Measurements from ENCODE around the gene ADPGK. TPM values are rescaled to one million over a fixed set of nuclear protein-coding genes. Genes with fewer than 3 reads are reported as not detected.
A peak's percentile ranks its signal among the peaks of the same experiment; 100 is the strongest.
"Not testable (repeated sequence)": the region's sequence is repeated elsewhere in the genome, so short reads cannot be mapped to it uniquely, and the experiment has no call there.

The ADPGK gene
- total RNA-seq (2014; rRNA removed; shearing (Covaris generic)) = 100 and 104 TPM in 2 replicates

DNA sequence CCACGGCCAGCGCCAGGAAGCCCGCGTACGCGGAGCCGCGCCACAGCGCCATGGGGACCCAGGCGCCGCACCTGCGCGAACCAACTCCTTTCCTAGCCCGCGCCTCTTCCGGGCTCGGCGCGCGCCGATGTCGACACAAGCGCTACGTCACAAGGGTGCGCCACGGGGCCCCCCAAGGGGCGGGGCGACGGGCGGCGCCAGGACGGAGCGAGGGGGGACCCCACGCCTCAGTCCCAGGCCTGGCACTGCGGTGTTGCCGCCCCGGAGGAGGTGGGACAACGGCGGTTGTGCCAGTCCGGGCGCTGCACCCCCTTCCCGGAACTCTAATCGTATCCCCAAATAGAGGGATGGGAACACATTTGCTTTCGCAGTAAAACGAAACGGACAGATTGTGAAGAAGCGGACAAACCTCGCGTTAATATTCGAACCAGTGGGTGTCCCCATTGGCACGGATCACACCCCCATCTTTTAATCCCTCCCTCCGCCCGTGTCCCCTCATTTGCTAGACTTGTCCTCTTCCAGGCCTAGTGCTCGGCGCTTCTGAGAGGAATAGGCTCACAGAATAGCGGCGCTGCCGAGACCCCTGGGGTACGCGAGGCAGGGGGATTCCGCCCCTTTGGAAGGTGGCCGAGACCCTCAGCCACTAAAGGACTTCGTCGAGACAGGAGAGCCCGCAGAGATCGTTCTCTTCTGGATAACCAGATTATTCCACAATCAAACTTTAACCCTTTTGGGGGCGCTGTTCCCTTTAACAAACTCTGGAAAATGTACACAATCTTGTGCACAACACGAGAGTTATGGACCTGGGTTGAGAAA is at the start of gene ADPGK:
ADPGK (minus strand) TSS at position 119 of the 816 bp plus-strand sequence; CDS start at position 52, 67 bp downstream.
- DNase-seq (ENCODE audit: low spot score) = peak; percentile 89

DNA sequence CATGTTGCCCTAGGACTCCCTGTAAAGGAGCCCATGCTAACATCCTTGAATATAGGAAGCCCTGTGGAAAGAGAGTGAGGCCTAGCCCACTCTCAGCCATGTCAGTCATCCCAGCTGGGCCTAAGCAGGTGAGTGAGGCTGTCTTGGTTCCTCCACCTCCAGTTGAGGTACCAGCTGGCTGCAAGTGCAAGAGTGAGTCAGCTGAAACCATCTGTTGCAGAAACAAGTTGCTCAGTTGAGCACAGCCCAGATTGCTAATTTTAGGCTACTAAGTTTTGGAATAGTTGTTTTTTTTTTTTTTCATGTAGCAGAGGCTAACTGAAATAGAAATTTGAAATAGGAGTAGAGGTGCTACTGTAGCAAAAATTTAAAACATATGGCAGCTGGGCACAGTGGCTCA is 43.7 kb upstream of the ADPGK start:
- no peak for DNase-seq (ENCODE audit: low spot score)

DNA sequence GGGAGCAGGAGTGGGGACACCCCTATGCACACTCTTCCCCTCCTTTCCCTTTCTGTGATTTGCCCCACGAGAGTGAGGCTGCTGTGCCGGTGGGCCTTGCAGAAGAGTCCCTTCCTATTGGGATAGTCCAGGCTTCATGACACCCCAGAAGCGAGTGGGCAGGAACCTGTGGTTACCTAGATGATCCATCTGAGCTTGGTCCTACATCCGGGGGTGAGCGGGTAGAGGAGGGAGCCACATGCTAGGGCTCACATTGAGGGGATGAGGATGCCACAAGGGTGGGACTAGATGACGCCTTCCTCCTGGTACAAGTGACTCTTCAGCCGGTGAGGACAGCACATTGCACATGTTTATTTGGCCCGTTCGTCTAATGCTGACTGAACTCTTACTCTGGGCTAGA is 43.1 kb upstream of the ADPGK start:
- DNase-seq (ENCODE audit: low spot score) = no peak

DNA sequence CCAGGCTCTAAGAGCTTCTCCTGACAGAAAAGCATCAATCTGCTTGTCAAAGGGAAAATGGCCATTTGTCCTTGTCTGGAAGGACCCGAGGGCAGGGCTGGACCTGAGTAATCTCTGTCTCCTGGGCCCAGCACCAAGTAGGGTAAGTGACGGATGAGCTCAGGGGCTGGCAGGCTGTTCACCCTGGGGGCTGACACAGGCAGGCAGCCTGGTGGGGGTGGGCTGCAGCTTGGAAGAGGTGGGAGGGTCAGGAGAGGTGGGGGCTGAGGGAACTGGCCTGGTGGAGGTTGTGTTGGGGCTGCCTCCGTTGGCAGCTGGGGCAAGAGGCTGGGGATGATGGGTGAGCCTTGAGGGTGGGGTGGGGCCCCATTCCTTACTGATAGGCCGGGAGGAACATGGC is 42.3 kb upstream of the ADPGK start:
- DNase-seq (ENCODE audit: low spot score) = no peak

DNA sequence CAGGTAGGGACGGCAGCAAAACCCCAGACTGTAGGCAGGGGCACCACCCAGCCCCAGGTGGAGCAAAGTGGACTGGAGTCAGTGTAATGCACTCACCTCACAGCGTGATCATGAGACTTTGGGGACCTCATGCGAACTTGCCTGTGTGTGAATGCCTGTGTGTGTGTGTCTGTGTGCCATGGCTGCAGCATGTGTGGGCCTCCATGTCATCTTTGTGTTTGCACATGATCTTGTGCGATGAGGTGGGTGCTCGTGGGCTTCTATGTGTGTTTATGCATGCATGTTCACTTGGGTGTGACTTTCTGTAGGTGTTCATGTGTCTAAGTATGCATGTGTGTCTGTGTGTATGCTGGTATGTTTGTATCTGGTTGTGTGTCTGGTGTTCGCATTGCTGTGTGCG is 41.2 kb upstream of the ADPGK start:
- DNase-seq (ENCODE audit: low spot score) = no peak

DNA sequence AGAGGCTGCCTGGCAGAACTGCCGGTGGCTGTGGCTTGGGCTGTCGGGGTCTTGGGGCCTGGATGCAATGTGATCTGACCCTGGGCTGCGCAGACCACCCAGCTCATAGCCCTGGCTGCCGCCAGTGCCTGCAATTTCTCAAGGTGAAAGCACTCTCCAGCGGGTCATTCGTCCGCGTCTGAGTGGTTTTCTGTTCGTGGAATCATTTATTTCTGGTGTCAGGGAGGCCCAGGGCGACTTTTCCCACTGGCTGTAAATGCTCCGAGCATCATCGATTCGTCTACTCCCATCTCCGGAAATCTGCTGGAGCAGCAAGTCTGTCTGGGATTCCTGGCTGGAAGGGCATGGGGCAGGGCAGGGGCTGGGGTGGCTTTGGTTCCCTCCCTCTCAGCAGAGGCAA is 40.6 kb upstream of the ADPGK start:
- DNase-seq (ENCODE audit: low spot score) = no peak

DNA sequence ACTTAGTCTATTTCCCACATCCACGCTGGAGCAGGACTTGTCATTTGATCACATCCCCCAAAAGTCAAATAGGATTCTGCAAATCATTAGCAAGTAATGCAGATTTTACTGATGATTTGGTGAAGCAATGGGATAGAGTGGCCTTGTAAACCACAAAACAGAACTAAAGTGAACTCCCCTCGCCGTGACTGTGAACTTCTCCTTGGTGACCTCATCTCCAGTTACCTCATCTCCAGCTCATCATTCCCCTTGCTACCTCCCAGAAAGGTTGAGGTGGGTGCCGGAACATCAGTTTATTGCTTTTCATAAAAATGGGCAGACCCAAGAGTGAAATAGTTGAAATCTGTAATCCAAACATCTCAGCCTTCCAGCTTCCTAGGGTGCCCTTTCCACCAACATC is 36.7 kb upstream of the ADPGK start:
- DNase-seq (ENCODE audit: low spot score) = no peak

DNA sequence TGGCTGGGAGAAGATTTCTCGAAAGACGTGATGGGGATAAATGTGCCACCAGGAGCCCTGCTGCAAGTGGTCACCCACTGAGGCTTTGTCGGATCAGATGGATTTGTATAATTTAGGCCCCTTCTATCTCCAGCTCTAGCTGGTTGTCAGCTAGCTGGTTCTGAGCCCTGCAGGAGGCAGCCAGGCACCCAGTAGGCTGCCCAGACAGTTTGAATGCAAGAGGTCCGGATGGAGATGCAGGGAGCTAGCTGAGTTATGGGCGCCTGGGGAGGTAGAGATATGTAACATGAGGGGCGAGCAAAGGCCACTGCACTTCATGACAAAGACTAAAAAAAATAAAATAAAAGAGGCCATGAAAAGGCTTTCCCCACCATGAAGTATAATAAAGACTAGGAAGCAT is 35.1 kb upstream of the ADPGK start:
- no peak for DNase-seq (ENCODE audit: low spot score)

DNA sequence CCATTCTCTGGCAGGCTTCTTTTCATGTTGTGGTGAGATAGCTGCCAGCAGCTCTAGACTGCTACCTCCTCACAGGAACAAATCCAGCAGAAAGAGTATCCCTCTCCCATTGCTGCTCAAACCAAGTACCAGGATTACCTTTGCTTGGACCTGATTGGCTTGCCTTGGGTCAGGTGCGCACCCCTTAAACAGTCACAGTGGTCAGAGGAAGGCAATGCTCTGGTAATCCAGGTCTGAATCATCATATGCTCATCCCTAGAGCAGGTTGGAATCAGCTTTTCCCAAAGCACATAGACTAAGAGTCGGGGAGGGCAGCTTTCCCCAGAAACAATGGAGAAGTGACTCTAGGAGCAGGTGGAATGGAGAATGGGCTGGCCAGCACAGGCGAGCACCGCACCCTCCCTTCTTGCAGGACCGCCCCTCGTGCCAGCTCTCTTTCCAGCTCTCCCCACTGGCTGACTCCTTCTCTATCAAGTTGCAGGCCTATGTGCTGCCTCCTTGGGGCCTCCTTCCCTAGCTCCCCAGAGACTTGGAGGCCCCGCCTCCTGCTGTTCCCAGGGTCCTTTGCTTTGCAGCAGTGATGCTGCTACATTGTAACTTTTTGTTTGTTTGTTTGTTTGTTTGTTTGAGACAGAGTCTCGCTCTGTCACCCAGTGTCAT is 29.9 kb upstream of the ADPGK start:
- no peak for DNase-seq (ENCODE audit: low spot score)

DNA sequence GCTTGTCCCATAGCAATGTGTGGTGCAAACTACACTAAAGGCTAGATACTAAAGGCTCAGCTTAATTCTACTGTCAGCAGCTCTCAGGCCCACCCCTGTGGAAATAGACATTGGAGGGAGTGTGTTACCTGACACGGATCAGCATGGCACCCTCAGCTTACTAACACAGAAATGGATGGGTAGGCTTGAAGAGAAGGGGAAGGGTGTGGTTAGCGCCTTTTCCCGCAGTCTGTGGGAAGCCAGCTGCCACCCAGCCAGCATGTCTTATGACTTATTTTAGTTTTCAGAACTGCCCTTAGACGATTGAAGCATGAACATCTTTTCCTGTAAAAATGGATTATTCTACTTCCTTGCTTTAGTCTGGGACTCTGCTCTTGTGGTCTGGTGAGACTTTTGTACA is 25.8 kb upstream of the ADPGK start:
- no peak for DNase-seq (ENCODE audit: low spot score)

DNA sequence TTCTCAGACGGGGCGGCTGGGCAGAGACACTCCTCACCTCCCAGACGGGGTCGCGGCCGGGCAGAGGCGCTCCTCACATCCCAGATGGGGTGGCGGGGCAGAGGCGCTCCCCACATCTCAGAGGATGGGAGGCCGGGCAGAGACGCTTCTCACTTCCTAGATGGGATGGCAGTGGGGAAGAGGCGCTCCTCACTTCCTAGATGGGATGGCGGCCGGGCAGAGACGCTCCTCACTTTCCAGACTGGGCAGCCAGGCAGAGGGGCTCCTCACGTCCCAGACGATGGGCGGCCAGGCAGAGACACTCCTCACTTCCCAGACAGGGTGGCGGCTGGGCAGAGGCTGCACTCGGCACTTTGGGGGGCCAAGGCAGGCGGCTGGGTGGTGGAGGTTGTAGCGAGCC is 23.8 kb upstream of the ADPGK start:
- DNase-seq (ENCODE audit: low spot score) = not testable (repeated sequence)

DNA sequence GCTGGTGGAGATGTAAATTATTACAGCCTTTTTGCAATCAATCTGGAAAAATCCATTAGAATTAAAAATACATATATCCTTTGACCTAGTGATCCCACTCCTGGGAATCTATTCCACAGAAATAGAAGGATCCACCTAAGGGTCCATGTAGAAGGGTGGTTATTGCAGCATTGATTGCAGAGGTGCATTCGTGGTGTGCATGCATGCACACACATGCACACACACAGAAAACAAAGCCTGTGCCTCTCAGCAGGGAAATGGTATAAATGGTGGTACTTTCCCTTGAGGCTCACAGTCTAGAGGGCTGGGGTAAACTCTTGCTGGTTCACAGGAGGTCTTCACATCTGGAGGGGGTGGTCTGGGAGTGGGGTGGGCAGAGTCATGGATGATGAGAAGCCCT is 19.4 kb upstream of the ADPGK start:
- no peak for DNase-seq (ENCODE audit: low spot score)

DNA sequence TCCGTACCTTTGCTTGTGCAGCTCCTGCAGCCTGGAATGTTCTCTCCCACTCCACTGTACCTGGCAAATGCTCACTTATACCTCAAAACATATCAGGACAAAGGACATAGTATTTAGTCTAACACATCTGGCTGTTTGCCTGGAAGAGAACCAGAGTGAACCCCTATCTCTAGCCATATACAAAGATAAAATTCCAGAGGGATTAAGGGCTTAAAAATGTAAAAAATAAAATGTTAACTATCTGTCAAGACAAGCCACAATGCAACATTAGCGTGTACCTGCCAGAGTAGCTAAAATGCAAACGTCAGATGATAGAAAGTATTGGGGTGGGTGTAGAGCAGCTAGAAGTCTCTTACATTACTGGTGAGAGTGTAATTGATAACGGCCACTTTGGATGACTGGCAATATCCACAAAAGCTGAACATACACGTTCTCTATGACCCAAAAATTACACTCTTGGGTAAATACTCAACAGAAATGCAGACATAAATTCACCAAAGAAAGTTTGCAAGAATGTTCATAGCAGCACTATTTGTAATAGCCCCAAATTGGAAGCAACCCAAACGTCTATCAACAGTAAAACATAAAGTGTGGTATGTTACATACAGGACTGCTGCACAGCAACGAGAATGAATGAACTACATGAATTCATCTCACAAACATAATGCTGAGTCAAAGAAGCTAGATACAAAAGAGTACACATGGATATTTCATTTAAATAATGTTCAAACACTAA is 18.2 kb upstream of the ADPGK start:
- DNase-seq (ENCODE audit: low spot score) = no peak

DNA sequence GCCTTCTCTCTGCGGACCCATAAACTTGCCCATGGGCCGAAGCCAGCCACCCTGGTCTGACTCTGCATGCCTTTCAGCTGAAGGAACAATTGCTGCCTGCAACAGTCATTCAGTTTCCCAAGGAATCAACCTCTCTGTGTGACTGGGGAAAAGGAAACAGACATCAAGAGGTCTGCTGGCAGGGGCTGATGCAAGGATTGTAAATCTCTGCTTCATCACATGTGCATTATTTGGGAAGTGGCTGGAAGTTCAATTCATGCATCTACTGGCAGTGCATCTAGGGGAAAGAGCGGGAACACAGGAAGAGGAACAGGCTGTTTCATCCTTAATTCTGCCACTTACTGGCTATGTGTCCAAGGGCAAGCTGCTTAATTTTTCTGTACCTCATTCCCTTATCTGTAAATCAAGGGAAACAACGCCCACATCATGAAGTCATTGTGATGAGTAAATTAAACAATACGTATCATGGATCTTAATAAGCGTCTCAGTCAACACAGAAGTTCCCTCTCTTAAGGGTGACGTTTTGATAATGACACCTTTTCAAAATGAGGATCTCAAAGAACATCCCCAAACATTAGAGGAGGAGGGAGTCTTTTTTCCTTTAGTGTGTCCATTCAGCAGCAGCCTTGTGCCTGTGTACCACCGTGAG is 17.4 kb upstream of the ADPGK start:
- peak; percentile 23 for DNase-seq (ENCODE audit: low spot score)

DNA sequence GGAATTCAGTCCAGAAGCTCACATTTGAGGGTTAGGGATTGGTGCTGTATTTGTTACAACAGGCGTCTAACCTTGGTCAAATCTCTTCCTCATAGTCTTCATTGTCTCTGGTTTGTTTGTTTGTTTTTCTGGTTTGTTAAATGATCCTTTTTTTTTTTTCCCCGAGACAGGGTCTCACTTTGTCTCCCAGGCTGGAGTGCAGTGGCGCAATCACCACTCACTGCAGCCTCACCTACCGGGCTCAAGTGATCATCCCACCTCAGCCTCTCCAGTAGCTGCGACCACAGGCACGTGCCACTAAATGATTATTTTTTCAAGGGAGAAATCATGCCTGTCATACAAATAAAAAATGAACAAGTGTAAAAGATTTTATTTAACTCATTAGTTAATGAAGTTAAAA is 14.3 kb upstream of the ADPGK start:
- DNase-seq (ENCODE audit: low spot score) = no peak

DNA sequence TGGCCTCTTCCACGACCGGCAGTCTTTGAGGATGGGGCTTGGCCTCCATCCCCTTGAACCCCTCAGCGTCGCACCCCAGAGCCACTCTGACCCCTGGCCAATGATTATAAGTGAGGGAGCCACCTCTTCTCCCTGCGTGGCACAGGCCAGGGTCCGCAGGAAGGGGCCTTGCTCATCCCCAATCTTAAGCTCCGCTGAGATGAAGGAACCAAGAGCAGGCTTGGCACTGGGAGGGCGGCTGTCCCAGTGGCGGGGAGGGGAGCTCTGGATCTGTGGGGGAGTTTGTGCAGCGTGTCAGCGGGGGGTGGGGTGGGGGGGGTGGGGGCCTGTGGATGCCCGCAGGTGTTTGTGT is 13.8 kb upstream of the ADPGK start:
- no peak for DNase-seq (ENCODE audit: low spot score)

DNA sequence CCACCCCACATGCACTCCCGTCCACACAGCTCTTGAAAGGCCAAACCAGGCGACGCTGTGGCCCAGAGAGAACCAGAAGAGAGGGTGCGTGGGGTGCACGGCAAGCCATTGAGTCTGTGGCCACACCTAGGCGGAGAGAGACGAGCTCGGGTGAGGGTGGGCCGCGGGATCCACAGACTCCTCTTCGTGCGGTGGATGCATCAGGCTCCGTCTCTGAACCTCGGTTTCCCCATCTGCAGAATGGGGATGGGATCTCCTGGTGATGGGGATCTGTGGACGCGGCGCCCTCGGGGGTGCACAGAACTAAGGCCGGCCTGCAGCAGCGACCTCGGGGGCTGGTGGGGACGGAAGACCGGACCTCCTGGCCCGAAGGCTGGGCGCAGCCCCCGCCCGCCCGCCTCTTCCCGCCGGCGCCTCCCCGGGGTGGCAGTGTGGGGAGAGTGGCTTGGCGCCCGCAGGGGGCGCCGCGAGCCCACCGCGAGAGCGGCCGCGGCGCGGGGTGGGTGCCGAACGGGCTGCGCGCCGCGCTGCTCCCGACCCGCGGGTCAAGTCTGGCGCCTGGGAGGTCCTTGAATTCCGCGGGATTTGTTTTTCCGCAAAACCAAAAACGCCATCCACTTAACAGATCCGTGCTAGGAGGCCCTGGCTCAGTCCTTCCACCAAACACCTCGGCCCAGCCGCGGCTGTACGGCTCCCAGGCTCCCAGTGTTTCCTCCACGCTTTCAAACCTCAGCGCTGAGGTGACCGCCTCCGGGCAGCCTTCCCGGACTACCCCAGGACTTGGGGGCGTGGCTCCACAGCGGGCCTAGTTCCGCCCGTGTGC is 13.2 kb upstream of the ADPGK start:
- DNase-seq (ENCODE audit: low spot score) = peak; percentile 42

DNA sequence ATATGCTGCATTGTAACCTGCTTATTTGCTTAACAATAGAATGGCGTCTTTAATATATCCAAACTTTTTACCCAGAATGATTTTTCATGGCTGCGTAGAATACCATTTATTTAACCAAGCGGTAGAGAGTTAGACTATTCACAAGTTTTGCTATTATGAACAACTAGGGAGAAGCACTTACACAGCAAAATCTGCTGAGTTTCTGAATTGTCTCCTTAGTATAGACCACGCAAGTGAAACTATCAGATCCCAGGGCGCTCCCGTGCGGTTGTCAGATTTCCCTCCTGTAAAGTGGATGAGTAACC is 12.6 kb upstream of the ADPGK start:
- no peak for DNase-seq (ENCODE audit: low spot score)

DNA sequence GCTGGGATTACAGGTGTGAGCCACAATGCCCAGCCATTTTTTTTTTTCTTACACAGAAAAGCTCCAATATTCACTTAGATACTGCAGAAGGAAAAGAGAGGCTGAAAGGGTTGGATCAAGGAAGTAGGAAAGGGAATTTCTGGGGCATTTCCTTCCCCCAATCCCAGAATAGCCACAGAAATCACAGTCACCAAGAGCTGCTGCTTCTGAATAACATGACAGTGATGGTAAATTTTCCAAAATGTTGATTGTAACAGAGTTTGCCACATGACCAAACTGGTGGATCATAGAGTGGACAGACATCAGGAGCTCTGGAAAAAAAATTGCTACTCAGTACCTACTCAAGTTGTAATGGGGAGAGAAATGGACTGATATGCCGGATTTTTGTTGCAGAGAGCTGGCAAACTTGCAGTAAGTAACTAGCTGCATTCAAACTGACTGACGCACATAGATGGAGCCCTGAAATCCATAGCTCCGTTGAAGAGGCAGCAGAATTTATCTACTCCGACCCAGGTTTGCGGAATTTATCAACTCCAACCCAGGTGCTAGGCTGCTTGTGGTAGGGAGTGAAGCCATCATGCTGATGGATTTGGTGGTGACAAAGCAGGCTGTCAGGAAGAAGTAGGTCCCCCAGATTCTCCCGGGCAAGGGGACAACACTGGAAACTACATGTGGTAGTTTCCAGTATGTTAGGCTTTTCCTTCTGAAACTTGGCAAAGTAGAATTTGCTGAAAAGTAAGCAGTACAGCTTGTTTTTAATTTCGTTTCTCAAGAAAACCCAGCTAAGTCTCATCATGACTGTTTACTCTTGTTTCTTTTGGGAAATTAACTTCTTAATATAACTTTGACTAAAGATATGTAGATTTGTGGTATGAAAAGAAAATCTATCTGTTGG is 10.5 kb upstream of the ADPGK start:
- DNase-seq (ENCODE audit: low spot score) = no peak

DNA sequence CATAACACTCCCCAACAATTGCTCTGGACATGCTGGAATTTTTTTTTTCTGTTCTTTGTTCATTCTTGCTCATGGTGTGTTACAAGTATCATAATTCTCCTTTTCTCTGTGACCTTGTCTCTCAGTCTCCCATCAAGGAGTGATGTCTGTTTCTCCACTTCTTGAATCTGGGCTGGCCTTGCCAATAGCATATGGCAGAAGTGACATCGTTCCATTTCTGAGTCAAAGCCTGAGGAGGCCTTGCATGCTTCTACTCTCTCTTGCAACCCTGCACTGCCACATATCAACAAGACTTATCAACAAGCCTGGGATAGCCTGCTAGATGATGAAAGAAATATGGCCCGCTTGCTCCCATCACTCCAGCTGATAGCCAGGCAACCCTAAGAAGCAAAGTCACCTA is 8.9 kb upstream of the ADPGK start:
- no peak for DNase-seq (ENCODE audit: low spot score)
